GM23338 (cell line): ENCODE data around the gene MXRA7.

Experiments
- CREB1 ChIP-seq: fragments of 250-450 bp; sonication (Bioruptor Pico); IDR thresholded peaks from 2 replicates; pipeline ENCODE4 v1.5.0; 2020; ENCODE audit warnings: low read depth, mild to moderate bottlenecking, moderate library complexity
- EZH2 ChIP-seq: fragments of 200-600 bp; sonication (generic); IDR thresholded peaks from one replicate; pipeline ENCODE4 v1.8.0; 2017; ENCODE audit warnings: antibody characterized with exemption, mild to moderate bottlenecking, low read depth; ENCODE audit not compliant: unreplicated experiment
- EZH2phosphoT487 ChIP-seq: fragments of 200-600 bp; sonication (generic); IDR thresholded peaks from one replicate; pipeline ENCODE4 v1.8.1; 2018; ENCODE audit warnings: antibody characterized with exemption; ENCODE audit not compliant: unreplicated experiment
- JUNB ChIP-seq: IDR thresholded peaks from one replicate; pipeline ENCODE4 v1.6.1; 2016; ENCODE audit warnings: antibody characterized with exemption; ENCODE audit not compliant: unreplicated experiment
- NANOG ChIP-seq: IDR thresholded peaks from 2 replicates; pipeline ENCODE4 v1.6.1; 2016; ENCODE audit warnings: antibody characterized with exemption, borderline replicate concordance
- POLR2AphosphoS5 ChIP-seq: IDR thresholded peaks from 2 replicates; pipeline ENCODE4 v1.6.1; 2016; ENCODE audit warnings: antibody characterized with exemption, low read depth
- ZNF114 ChIP-seq: fragments of 250-450 bp; sonication (Bioruptor Pico); IDR thresholded peaks from 2 replicates; pipeline ENCODE4 v1.5.0; 2020; ENCODE audit warnings: mild to moderate bottlenecking, moderate library complexity
- ZNF331 ChIP-seq: fragments of 250-450 bp; sonication (Bioruptor Pico); IDR thresholded peaks from 2 replicates; pipeline ENCODE4 v1.5.0; 2020; ENCODE audit warnings: low read depth, mild to moderate bottlenecking, moderate library complexity
- TF ChIP-seq, protein P1 (sequence below), 2 experiments: fragments of 200-600 bp in 1 of 2; sonication (generic) in 1 of 2; conservative IDR thresholded peaks; 2 replicates each; pipeline versions ENCODE4 v1.5.1 to v1.6.1; 2016 to 2017; ENCODE audit warnings: antibody characterized with exemption in 2 of 2, low read depth in 2 of 2, mild to moderate bottlenecking in 2 of 2, moderate library complexity in 1 of 2
- TF ChIP-seq, protein P2 (sequence below): IDR thresholded peaks from one replicate; pipeline ENCODE4 v1.6.1; 2018; ENCODE audit warnings: antibody characterized with exemption; ENCODE audit not compliant: unreplicated experiment
- TF ChIP-seq, protein P3 (sequence below): fragments of 250-450 bp; sonication (Bioruptor Pico); IDR thresholded peaks from 2 replicates; pipeline ENCODE4 v1.5.0; 2020; ENCODE audit warnings: mild to moderate bottlenecking, moderate library complexity
- TF ChIP-seq, protein P4 (sequence below): IDR thresholded peaks from 2 replicates; pipeline ENCODE4 v1.6.1; 2016; ENCODE audit warnings: antibody characterized with exemption

DNA sequence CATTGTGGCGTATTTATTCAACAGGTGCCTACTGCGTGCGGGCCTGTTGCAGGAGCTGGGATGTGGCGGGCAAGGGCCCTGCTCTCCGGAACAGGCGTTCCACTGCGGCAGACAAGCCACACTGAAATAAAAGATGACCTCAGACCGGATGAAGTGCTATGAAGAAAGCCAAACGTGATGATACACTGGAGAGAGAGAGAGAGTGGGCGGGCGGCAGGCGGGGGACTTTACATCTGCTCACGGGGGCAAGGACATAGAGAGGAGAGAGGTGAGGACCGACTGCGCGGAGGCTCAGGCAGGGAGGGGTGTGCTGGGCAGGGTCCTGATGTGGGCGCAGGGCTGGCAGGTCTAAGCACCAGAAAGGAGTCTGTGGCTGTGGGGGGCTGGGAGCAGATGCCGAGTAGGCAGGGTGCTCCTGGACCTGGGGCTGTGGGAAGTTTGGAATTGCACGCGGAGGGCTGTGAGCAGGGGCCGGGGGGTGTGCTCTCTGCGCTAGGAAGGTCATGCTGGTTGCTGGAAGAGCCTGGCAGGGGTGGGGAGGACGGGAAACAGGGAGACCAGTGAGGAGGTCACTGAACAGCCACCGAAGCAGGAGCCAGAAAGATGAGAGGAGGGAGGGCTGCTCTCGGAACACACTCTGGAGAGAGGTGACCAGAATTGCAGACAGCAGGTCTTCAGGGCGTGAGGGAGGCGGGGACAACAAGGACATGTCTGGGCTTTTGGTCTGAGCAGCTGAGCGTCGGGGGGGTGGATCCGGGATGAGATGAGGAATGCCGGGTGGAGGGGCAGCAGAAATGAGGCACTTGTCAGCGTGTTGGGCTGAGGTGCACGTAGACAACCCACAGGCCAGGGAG lies 9.9 kb downstream of the MXRA7 start:
- TF ChIP-seq EZH2phosphoT487 (no peak), EZH2 (no peak), ZNF114 (CRISPR knock-in tag) (no peak), POLR2AphosphoS5 (no peak), JUNB (no peak), ZNF331 (no peak), CREB1 (CRISPR knock-in tag) (no peak), NANOG (no peak)
- TF ChIP-seq, protein P1, sequence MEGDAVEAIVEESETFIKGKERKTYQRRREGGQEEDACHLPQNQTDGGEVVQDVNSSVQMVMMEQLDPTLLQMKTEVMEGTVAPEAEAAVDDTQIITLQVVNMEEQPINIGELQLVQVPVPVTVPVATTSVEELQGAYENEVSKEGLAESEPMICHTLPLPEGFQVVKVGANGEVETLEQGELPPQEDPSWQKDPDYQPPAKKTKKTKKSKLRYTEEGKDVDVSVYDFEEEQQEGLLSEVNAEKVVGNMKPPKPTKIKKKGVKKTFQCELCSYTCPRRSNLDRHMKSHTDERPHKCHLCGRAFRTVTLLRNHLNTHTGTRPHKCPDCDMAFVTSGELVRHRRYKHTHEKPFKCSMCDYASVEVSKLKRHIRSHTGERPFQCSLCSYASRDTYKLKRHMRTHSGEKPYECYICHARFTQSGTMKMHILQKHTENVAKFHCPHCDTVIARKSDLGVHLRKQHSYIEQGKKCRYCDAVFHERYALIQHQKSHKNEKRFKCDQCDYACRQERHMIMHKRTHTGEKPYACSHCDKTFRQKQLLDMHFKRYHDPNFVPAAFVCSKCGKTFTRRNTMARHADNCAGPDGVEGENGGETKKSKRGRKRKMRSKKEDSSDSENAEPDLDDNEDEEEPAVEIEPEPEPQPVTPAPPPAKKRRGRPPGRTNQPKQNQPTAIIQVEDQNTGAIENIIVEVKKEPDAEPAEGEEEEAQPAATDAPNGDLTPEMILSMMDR (conservative IDR thresholded peaks at IDR 0.05; ENCODE audit: low read depth in 2 of 2): no peak
- TF ChIP-seq, protein P2, sequence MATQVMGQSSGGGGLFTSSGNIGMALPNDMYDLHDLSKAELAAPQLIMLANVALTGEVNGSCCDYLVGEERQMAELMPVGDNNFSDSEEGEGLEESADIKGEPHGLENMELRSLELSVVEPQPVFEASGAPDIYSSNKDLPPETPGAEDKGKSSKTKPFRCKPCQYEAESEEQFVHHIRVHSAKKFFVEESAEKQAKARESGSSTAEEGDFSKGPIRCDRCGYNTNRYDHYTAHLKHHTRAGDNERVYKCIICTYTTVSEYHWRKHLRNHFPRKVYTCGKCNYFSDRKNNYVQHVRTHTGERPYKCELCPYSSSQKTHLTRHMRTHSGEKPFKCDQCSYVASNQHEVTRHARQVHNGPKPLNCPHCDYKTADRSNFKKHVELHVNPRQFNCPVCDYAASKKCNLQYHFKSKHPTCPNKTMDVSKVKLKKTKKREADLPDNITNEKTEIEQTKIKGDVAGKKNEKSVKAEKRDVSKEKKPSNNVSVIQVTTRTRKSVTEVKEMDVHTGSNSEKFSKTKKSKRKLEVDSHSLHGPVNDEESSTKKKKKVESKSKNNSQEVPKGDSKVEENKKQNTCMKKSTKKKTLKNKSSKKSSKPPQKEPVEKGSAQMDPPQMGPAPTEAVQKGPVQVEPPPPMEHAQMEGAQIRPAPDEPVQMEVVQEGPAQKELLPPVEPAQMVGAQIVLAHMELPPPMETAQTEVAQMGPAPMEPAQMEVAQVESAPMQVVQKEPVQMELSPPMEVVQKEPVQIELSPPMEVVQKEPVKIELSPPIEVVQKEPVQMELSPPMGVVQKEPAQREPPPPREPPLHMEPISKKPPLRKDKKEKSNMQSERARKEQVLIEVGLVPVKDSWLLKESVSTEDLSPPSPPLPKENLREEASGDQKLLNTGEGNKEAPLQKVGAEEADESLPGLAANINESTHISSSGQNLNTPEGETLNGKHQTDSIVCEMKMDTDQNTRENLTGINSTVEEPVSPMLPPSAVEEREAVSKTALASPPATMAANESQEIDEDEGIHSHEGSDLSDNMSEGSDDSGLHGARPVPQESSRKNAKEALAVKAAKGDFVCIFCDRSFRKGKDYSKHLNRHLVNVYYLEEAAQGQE: no peak
- TF ChIP-seq, protein P3, sequence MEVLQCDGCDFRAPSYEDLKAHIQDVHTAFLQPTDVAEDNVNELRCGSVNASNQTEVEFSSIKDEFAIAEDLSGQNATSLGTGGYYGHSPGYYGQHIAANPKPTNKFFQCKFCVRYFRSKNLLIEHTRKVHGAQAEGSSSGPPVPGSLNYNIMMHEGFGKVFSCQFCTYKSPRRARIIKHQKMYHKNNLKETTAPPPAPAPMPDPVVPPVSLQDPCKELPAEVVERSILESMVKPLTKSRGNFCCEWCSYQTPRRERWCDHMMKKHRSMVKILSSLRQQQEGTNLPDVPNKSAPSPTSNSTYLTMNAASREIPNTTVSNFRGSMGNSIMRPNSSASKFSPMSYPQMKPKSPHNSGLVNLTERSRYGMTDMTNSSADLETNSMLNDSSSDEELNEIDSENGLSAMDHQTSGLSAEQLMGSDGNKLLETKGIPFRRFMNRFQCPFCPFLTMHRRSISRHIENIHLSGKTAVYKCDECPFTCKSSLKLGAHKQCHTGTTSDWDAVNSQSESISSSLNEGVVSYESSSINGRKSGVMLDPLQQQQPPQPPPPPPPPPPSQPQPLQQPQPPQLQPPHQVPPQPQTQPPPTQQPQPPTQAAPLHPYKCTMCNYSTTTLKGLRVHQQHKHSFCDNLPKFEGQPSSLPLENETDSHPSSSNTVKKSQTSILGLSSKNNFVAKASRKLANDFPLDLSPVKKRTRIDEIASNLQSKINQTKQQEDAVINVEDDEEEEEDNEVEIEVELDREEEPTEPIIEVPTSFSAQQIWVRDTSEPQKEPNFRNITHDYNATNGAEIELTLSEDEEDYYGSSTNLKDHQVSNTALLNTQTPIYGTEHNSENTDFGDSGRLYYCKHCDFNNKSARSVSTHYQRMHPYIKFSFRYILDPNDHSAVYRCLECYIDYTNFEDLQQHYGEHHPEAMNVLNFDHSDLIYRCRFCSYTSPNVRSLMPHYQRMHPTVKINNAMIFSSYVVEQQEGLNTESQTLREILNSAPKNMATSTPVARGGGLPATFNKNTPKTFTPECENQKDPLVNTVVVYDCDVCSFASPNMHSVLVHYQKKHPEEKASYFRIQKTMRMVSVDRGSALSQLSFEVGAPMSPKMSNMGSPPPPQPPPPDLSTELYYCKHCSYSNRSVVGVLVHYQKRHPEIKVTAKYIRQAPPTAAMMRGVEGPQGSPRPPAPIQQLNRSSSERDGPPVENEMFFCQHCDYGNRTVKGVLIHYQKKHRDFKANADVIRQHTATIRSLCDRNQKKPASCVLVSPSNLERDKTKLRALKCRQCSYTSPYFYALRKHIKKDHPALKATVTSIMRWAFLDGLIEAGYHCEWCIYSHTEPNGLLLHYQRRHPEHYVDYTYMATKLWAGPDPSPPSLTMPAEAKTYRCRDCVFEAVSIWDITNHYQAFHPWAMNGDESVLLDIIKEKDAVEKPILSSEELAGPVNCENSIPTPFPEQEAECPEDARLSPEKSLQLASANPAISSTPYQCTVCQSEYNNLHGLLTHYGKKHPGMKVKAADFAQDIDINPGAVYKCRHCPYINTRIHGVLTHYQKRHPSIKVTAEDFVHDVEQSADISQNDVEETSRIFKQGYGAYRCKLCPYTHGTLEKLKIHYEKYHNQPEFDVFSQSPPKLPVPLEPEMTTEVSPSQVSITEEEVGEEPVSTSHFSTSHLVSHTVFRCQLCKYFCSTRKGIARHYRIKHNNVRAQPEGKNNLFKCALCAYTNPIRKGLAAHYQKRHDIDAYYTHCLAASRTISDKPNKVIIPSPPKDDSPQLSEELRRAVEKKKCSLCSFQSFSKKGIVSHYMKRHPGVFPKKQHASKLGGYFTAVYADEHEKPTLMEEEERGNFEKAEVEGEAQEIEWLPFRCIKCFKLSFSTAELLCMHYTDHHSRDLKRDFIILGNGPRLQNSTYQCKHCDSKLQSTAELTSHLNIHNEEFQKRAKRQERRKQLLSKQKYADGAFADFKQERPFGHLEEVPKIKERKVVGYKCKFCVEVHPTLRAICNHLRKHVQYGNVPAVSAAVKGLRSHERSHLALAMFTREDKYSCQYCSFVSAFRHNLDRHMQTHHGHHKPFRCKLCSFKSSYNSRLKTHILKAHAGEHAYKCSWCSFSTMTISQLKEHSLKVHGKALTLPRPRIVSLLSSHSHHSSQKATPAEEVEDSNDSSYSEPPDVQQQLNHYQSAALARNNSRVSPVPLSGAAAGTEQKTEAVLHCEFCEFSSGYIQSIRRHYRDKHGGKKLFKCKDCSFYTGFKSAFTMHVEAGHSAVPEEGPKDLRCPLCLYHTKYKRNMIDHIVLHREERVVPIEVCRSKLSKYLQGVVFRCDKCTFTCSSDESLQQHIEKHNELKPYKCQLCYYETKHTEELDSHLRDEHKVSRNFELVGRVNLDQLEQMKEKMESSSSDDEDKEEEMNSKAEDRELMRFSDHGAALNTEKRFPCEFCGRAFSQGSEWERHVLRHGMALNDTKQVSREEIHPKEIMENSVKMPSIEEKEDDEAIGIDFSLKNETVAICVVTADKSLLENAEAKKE (CRISPR knock-in tag): no peak
- TF ChIP-seq, protein P4, sequence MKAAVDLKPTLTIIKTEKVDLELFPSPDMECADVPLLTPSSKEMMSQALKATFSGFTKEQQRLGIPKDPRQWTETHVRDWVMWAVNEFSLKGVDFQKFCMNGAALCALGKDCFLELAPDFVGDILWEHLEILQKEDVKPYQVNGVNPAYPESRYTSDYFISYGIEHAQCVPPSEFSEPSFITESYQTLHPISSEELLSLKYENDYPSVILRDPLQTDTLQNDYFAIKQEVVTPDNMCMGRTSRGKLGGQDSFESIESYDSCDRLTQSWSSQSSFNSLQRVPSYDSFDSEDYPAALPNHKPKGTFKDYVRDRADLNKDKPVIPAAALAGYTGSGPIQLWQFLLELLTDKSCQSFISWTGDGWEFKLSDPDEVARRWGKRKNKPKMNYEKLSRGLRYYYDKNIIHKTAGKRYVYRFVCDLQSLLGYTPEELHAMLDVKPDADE: no peak
